ENCODE results near the gene TMEM100. TPM values are rescaled to one million over a fixed set of nuclear protein-coding genes. Genes with fewer than 3 reads are reported as not detected.
A peak's percentile ranks its signal among the peaks of the same experiment; 100 is the strongest.

Gene TMEM100
- total and polyA plus RNA-seq, 10 of the 15 experiments (the other 5 are each of a cell fraction or from before 2014, with no cell fraction given) = not detected

DNA sequence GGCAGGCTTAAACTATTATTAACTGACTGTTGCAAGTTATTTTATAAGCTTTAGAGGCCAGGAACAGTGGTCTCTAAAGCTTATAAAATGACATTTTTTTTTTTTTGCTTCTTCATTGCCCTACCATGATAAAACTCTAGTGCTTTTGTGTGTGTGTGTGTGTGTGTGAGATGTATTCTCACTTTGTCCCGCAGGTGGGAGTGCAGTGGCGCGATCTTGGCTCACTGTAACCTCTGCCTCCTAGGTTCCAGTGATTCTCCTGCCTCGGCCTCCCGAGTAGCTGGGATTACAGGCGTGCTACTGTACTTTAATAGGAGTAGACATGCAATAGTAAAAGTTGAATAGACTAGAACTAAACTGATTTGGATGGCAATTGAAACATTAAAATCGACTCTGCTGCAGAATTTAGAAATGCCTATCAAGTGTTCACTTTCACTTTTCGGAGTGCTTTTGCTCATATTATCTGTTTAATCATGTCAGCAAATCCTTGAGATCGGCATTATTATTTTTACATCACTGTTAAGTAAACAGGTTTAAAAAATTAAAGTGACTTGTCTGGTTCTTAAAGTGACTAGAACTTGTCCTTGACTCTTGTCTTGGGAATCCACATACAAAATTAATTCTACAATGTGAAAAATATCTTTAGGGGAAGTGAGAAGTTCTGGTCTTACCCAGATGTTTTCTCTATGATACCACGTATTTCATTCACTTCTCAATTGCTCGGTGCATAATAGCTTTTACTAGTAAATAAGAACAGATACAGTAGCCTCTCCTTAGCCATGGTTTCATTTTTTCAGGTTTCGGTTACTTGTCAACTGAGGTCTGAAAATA is 19.8 kb upstream of the TMEM100 start (continued):
- TF ChIP-seq, protein P1, sequence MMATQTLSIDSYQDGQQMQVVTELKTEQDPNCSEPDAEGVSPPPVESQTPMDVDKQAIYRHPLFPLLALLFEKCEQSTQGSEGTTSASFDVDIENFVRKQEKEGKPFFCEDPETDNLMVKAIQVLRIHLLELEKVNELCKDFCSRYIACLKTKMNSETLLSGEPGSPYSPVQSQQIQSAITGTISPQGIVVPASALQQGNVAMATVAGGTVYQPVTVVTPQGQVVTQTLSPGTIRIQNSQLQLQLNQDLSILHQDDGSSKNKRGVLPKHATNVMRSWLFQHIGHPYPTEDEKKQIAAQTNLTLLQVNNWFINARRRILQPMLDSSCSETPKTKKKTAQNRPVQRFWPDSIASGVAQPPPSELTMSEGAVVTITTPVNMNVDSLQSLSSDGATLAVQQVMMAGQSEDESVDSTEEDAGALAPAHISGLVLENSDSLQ (IDR thresholded peaks at IDR 0.05) = no peak
- TF ChIP-seq BMI1 (IDR thresholded peaks at IDR 0.05; ENCODE audit: borderline replicate concordance) (no peak), DPF2 (IDR thresholded peaks at IDR 0.05) (no peak), FOXK2 (IDR thresholded peaks at IDR 0.05) (no peak), LARP7 (IDR thresholded peaks at IDR 0.05) (no peak), MTA3 (IDR thresholded peaks at IDR 0.05; ENCODE audit: borderline replicate concordance, low read length) (no peak), IRF4 (IDR thresholded peaks at IDR 0.05; ENCODE audit: low read depth, low read length) (0 out of 2 replicates have a peak, but pooled peaks have one; percentile 23), MLLT1 (IDR thresholded peaks at IDR 0.05) (no peak), BACH1 (IDR thresholded peaks at IDR 0.05; ENCODE audit: borderline replicate concordance) (no peak), SKIL (IDR thresholded peaks at IDR 0.05; ENCODE audit: low read depth, poor library complexity, severe bottlenecking) (no peak), CHD1 (IDR thresholded peaks at IDR 0.05; ENCODE audit: low read depth, low read length) (no peak), MTA2 (IDR thresholded peaks at IDR 0.05; ENCODE audit: low read depth) (0 out of 2 replicates have a peak, but pooled peaks have one; percentile 27), SRF (IDR thresholded peaks at IDR 0.05; ENCODE audit: low read depth in 2 of 2, low read length in 2 of 2) (no peak), ESRRA (IDR thresholded peaks at IDR 0.05; ENCODE audit: low read length) (no peak), SMARCA5 (IDR thresholded peaks at IDR 0.05) (no peak)
- TF ChIP-seq, protein P2, sequence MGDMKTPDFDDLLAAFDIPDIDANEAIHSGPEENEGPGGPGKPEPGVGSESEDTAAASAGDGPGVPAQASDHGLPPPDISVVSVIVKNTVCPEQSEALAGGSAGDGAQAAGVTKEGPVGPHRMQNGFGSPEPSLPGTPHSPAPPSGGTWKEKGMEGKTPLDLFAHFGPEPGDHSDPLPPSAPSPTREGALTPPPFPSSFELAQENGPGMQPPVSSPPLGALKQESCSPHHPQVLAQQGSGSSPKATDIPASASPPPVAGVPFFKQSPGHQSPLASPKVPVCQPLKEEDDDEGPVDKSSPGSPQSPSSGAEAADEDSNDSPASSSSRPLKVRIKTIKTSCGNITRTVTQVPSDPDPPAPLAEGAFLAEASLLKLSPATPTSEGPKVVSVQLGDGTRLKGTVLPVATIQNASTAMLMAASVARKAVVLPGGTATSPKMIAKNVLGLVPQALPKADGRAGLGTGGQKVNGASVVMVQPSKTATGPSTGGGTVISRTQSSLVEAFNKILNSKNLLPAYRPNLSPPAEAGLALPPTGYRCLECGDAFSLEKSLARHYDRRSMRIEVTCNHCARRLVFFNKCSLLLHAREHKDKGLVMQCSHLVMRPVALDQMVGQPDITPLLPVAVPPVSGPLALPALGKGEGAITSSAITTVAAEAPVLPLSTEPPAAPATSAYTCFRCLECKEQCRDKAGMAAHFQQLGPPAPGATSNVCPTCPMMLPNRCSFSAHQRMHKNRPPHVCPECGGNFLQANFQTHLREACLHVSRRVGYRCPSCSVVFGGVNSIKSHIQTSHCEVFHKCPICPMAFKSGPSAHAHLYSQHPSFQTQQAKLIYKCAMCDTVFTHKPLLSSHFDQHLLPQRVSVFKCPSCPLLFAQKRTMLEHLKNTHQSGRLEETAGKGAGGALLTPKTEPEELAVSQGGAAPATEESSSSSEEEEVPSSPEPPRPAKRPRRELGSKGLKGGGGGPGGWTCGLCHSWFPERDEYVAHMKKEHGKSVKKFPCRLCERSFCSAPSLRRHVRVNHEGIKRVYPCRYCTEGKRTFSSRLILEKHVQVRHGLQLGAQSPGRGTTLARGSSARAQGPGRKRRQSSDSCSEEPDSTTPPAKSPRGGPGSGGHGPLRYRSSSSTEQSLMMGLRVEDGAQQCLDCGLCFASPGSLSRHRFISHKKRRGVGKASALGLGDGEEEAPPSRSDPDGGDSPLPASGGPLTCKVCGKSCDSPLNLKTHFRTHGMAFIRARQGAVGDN (IDR thresholded peaks at IDR 0.05) = no peak
- TF ChIP-seq, protein P3, sequence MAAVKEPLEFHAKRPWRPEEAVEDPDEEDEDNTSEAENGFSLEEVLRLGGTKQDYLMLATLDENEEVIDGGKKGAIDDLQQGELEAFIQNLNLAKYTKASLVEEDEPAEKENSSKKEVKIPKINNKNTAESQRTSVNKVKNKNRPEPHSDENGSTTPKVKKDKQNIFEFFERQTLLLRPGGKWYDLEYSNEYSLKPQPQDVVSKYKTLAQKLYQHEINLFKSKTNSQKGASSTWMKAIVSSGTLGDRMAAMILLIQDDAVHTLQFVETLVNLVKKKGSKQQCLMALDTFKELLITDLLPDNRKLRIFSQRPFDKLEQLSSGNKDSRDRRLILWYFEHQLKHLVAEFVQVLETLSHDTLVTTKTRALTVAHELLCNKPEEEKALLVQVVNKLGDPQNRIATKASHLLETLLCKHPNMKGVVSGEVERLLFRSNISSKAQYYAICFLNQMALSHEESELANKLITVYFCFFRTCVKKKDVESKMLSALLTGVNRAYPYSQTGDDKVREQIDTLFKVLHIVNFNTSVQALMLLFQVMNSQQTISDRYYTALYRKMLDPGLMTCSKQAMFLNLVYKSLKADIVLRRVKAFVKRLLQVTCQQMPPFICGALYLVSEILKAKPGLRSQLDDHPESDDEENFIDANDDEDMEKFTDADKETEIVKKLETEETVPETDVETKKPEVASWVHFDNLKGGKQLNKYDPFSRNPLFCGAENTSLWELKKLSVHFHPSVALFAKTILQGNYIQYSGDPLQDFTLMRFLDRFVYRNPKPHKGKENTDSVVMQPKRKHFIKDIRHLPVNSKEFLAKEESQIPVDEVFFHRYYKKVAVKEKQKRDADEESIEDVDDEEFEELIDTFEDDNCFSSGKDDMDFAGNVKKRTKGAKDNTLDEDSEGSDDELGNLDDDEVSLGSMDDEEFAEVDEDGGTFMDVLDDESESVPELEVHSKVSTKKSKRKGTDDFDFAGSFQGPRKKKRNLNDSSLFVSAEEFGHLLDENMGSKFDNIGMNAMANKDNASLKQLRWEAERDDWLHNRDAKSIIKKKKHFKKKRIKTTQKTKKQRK (IDR thresholded peaks at IDR 0.05; ENCODE audit: low read depth, low read length) = no peak

All from GM12878 (cell line).